C4-2B (cell line): Measurements from ENCODE around the gene XPR1.
A peak's percentile ranks its signal among the peaks of the same experiment; 100 is the strongest.

Experiments
- H3K27ac ChIP-seq: fragments of 450-650 bp; 2 replicates; pipeline ENCODE4 v1.5.1; 2017
- CTCF ChIP-seq: fragments of 450-650 bp; conservative IDR thresholded peaks from 2 replicates; pipeline ENCODE4 v1.5.1; 2017; ENCODE audit warnings: mild to moderate bottlenecking
- ZFX ChIP-seq: fragments of 450-650 bp; IDR thresholded peaks from 2 replicates; pipeline ENCODE4 v1.6.1; 2017

Gene XPR1

GRCh38 chr1:180769889-180770288 is 138.1 kb downstream of the XPR1 start:
- TF ChIP-seq CTCF: no peak
- TF ChIP-seq ZFX: no peak
- H3K27ac ChIP-seq: no peak overlapping the region

- TF ChIP-seq ZFX: no peak
- no peak overlapping the region for H3K27ac ChIP-seq
These were observed 141.5 kb downstream of the XPR1 start for GRCh38 chr1:180773210-180773865.

GRCh38 chr1:180775801-180776200 is 144.0 kb downstream of the XPR1 start:
- TF ChIP-seq CTCF (no peak), ZFX (no peak)
- no peak overlapping the region for H3K27ac ChIP-seq

GRCh38 chr1:180777072-180777689 is 145.4 kb downstream of the XPR1 start:
- no peak overlapping the region for H3K27ac ChIP-seq
- no peak for TF ChIP-seq ZFX
- TF ChIP-seq CTCF: no peak

- TF ChIP-seq CTCF: peak; percentile 83
- TF ChIP-seq ZFX: no peak
These were observed 147.1 kb downstream of the XPR1 start for GRCh38 chr1:180778782-180779398.

GRCh38 chr1:180779584-180779983 is 147.8 kb downstream of the XPR1 start:
- no peak overlapping the region for H3K27ac ChIP-seq
- TF ChIP-seq CTCF (no peak), ZFX (no peak)

More at GRCh38 chr1:180778782-180779398, 147.1 kb downstream of the XPR1 start:
- H3K27ac ChIP-seq: no peak overlapping the region

- H3K27ac ChIP-seq: no peak overlapping the region
- TF ChIP-seq CTCF (no peak), ZFX (no peak)
These were observed 149.9 kb downstream of the XPR1 start for GRCh38 chr1:180781718-180782117.
